Esophagus squamous epithelium (tissue), 5 donors: ENCODE measurements around the gene PRPH. TPM values are rescaled to one million over a fixed set of nuclear protein-coding genes. Genes with fewer than 3 reads are reported as not detected.

ENCODE experiments used
- DNase-seq: peaks from one replicate; lab custom pipeline; 2025; lab: John Stamatoyannopoulos, UW
- H3K27ac ChIP-seq, 4 donors: fragments of 200-600 bp; sonication (generic); one replicate each; pipeline ENCODE4 v1.5.1; 2016 to 2019; ENCODE audit warnings: mild to moderate bottlenecking in 1 of 4
- H3K27me3 ChIP-seq, 4 donors: fragments of 200-600 bp; sonication (generic); 1 replicate in 3 of 4; 2 replicates in 1 of 4; pipeline versions ENCODE4 v1.5.1 to v1.6.0; 2017 to 2021; ENCODE audit warnings: antibody characterized with exemption in 1 of 4
- H3K36me3 ChIP-seq, 3 donors: fragments of 200-600 bp; sonication (generic); one replicate each; pipeline ENCODE4 v1.5.1; 2016 to 2019
- H3K4me1 ChIP-seq, 3 donors: fragments of 200-600 bp; sonication (generic); one replicate each; pipeline ENCODE4 v1.5.1; 2017 to 2019
- H3K4me3 ChIP-seq, 4 donors: fragments of 200-600 bp; sonication (generic); 1 replicate in 3 of 4; 2 replicates in 1 of 4; pipeline ENCODE4 v1.5.1; 2016 to 2019; ENCODE audit warnings: mild to moderate bottlenecking in 2 of 4, moderate library complexity in 1 of 4
- H3K9me3 ChIP-seq, 3 donors: fragments of 200-600 bp; sonication (generic); one replicate each; pipeline ENCODE4 v1.5.1; 2016 to 2019
- POLR2A ChIP-seq, 4 donors: fragments of 450-650 bp; IDR thresholded peaks; one replicate each; pipeline ENCODE4 v1.6.1; 2017; ENCODE audit warnings: antibody characterized with exemption in 4 of 4, mild to moderate bottlenecking in 4 of 4, moderate library complexity in 3 of 4
- WGBS, 2 donors: methylation state at CpG; one replicate each; pipeline ENCODE4 v1.1.5; 2018; 5-methylcytosine and 5-hydroxymethylcytosine counted together
- intact Hi-C: fragments of 100-400 bp; cut with DNase I; formaldehyde crosslinking; loops from one replicate; pipeline ENCODE4 v1.15.0; 2022
- total RNA-seq, 4 donors: library from RNA; depleted of rRNA; stranded (reverse); fragments of >200 nt; gene quantifications; one replicate each; pipeline ENCODE4 v1.1.0, GENCODE V29; 2016
- TF ChIP-seq, protein P1 (sequence below), 6 experiments: fragments of 450-650 bp in 4 of 6; fragments of 200-600 bp in 2 of 6; sonication (generic) in 2 of 6; IDR thresholded peaks; one replicate each; pipeline ENCODE4 v1.5.1; 2016 to 2019; ENCODE audit warnings: antibody characterized with exemption in 6 of 6, mild to moderate bottlenecking in 4 of 6, moderate library complexity in 4 of 6
- donor health status: DM: yes; HTN: yes; CAD: no.

Gene PRPH
- total RNA-seq, 4 donors from 2014 or later, result 0.57 TPM; not detected in 3

DNA sequence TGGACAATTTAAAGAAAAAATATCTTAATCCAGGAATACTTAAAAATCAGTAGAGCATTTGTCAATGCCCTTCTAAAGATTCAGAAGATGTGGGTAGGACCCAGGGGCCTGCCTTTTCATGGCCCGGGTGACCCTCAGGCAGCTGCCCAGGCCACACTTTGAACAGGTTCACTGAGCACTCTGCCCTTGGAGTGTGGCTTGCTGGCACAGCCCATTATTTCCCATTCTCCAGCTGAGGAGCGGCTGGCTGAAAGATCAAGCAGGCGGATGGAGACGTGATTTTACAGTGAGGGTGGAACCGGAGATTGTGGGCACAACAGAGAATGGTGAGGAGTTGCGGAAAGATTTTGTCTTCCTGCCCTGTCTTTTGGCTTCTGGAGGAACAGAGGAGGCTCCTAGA, 7.1 kb upstream of the PRPH start:
- Histone ChIP-seq H3K27me3 (peaks cover 0 to 30% (median 0%) of the 10 kb centered on the region in 4 donors), H3K9me3 (no peaks in the 10 kb centered on the region), H3K36me3 (no peaks in the 10 kb centered on the region), H3K4me1 (peaks cover 2 to 6% (median 3%) of the 10 kb centered on the region in 3 donors), H3K27ac (no peak overlapping the region), H3K4me3 (no peak overlapping the region)
- no peak for TF ChIP-seq POLR2A (IDR thresholded peaks at IDR 0.05)
- TF ChIP-seq, protein P1, sequence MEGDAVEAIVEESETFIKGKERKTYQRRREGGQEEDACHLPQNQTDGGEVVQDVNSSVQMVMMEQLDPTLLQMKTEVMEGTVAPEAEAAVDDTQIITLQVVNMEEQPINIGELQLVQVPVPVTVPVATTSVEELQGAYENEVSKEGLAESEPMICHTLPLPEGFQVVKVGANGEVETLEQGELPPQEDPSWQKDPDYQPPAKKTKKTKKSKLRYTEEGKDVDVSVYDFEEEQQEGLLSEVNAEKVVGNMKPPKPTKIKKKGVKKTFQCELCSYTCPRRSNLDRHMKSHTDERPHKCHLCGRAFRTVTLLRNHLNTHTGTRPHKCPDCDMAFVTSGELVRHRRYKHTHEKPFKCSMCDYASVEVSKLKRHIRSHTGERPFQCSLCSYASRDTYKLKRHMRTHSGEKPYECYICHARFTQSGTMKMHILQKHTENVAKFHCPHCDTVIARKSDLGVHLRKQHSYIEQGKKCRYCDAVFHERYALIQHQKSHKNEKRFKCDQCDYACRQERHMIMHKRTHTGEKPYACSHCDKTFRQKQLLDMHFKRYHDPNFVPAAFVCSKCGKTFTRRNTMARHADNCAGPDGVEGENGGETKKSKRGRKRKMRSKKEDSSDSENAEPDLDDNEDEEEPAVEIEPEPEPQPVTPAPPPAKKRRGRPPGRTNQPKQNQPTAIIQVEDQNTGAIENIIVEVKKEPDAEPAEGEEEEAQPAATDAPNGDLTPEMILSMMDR (IDR thresholded peaks at IDR 0.05), result no peak
- intact Hi-C loops, result no loop called here
- DNase-seq, result no peak
- 54 to 63% methylated on average over 3 to 6 of the region's 6 CpGs for WGBS, 2 donors

DNA sequence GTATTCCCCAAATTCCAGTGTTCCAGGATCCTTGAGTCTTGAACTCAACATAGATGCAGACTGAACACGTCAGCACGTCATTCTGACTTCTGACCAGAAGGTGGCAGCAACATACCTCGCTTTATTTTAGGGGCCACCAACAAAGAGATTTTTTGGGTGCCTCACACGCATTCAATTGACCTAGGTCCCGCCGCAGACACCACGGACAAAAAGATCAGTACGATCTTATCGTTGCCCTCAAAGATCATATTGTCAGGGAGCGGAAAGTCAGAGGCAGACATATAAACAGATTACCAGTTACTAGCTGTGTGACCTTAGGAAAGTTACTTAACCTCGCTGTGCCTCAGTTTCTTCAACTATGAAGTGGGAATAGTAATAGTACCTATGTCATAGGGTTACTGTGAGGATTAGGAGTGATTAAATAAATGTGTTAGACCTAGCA, 6.5 kb upstream of the PRPH start:
- peaks cover 8 to 11% (median 9%) of the 10 kb centered on the region in 3 donors for H3K4me1 ChIP-seq
- intact Hi-C loops, result no loop called here
- no peak for TF ChIP-seq POLR2A (IDR thresholded peaks at IDR 0.05)
- TF ChIP-seq, protein P1 (IDR thresholded peaks at IDR 0.05), result peak; percentile 70 to 87 (median 84)
- no peak for DNase-seq
- H3K9me3 ChIP-seq, result no peaks in the 10 kb centered on the region
- H3K36me3 ChIP-seq, result no peaks in the 10 kb centered on the region
- H3K4me3 ChIP-seq, result no peak overlapping the region
- no peak overlapping the region for H3K27ac ChIP-seq
- 6 to 10% methylated on average over 11 of the region's 11 CpGs for WGBS, 2 donors
- H3K27me3 ChIP-seq, result peaks cover 0 to 34% (median 0%) of the 10 kb centered on the region in 4 donors

DNA sequence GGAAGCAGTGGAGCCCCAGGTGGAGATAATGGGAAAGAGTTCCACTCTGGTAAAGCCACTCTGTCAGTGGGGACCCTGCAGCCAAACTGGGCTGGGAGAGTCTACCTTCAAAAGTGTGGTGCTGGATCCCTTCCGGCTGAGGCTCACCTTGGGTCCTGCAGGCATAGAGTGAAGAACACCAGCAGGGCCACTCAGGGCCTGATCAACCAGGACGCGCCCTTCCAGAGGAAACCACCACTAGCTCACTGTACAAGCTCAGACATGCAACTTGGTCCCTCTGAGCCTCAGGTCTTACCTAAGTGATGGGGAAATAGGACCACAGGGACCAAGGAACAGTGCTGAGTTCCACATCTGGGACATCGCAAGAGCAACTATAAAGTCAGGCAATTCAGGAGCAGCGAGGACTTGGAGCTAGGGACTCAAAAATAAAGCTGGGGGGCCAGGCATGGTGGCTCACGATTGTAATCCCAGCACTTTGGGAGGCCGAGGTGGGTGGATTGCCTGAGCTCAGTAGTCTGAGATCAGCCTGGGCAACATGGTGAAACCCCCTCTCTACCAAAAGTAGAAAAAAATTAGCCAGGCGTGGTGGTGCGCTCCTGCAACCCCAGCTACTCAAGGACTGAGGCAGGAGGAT, 5.9 kb upstream of the PRPH start:
- no peak for DNase-seq
- Histone ChIP-seq H3K36me3 (no peaks in the 10 kb centered on the region), H3K27ac (no peak overlapping the region), H3K9me3 (no peaks in the 10 kb centered on the region), H3K27me3 (peaks cover 0 to 33% (median 0%) of the 10 kb centered on the region in 4 donors), H3K4me1 (peaks cover 8 to 15% (median 11%) of the 10 kb centered on the region in 3 donors), H3K4me3 (no peak overlapping the region)
- WGBS, 2 donors, result 72 to 73% methylated on average over 8 to 9 of the region's 9 CpGs
- TF ChIP-seq POLR2A (IDR thresholded peaks at IDR 0.05), result no peak
- TF ChIP-seq, protein P1 (IDR thresholded peaks at IDR 0.05), result no peak
- intact Hi-C loops, result no loop called here

DNA sequence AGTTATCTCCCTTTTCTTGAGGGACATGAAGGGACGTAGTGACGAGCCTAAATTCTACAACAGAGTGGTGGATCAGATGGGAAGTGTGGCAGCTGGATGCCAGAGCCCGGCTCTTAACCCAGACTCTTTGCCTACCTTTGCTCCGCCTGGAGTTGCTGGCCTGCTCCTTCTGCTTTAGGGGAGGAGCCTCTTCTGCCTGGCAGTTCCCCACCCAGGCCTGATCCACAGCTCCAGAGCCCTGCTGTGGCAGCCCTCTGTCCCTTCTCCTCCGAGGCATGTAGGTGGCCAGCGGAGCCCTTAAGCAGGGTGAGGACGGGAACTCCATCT, 2.3 kb upstream of the PRPH start:
- Histone ChIP-seq H3K4me1 (peaks cover 26 to 48% (median 31%) of the 10 kb centered on the region in 3 donors), H3K36me3 (no peaks in the 10 kb centered on the region), H3K4me3 (peak overlapping the region in 1 of 4 donors; percentile 23), H3K27ac (peak overlapping the region in 1 of 4 donors; percentile 11), H3K9me3 (no peaks in the 10 kb centered on the region), H3K27me3 (peaks cover 20 to 51% (median 24%) of the 10 kb centered on the region in 4 donors)
- WGBS, 2 donors, result 37 to 68% methylated on average over 3 to 4 of the region's 7 CpGs
- TF ChIP-seq, protein P1 (IDR thresholded peaks at IDR 0.05), result no peak
- TF ChIP-seq POLR2A (IDR thresholded peaks at IDR 0.05), result no peak
- intact Hi-C loops, result loop anchor here (5.0 kb wide), 1 partner anchor 45 kb away; the partner anchor contains the start of gene C1QL4
- DNase-seq, result no peak
